SH-SY5Y (cell line): ENCODE measurements around the gene PAX2.

ENCODE experiments used
- GATA2 ChIP-seq: IDR thresholded peaks from 2 replicates; pipeline ENCODE4 v1.6.1; 2011; ENCODE audit warnings: mild to moderate bottlenecking, low read depth, low read length
- GATA3 ChIP-seq: IDR thresholded peaks from 2 replicates; pipeline ENCODE4 v1.6.1; 2011; ENCODE audit warnings: low read depth, mild to moderate bottlenecking, low read length, moderate library complexity

- TF ChIP-seq GATA3 (no peak), GATA2 (no peak)
Observed at GRCh38 chr10:100742936-100743335, 2.4 kb upstream of the PAX2 start.
